Nephron progenitor cell (in vitro differentiated cells): Measurements from ENCODE around the gene CNTN1.

Experiments used
- DNase-seq: peaks from one replicate; pipeline ENCODE4 v3.0.0; 2021
- H3K27ac Mint-ChIP-seq: 2 replicates; pipeline ENCODE4 v1.8.0; 2021; ENCODE audit warnings: mild to moderate bottlenecking, moderate library complexity, mixed read lengths
- H3K27me3 Mint-ChIP-seq: 2 replicates; pipeline ENCODE4 v1.8.0; 2021; ENCODE audit warnings: mild to moderate bottlenecking, low read depth, mixed read lengths; ENCODE audit not compliant: poor library complexity
- H3K36me3 Mint-ChIP-seq: 2 replicates; pipeline ENCODE4 v1.8.0; 2021; ENCODE audit warnings: low read depth, mixed read lengths
- H3K4me1 Mint-ChIP-seq: 2 replicates; pipeline ENCODE4 v1.8.0; 2021; ENCODE audit warnings: mixed read lengths
- H3K4me3 Mint-ChIP-seq: 2 replicates; pipeline ENCODE4 v1.8.0; 2021; ENCODE audit warnings: mild to moderate bottlenecking, moderate library complexity, mixed read lengths
- H3K9me3 Mint-ChIP-seq: 2 replicates; pipeline ENCODE4 v1.8.0; 2021; ENCODE audit warnings: mild to moderate bottlenecking, moderate library complexity, mixed read lengths
- TF ChIP-seq, protein P1 (sequence below): fragments of 200-600 bp; sonication (generic); IDR thresholded peaks from 2 replicates; pipeline ENCODE4 v1.5.0; 2021; ENCODE audit warnings: antibody characterized with exemption

CNTN1 gene

DNA sequence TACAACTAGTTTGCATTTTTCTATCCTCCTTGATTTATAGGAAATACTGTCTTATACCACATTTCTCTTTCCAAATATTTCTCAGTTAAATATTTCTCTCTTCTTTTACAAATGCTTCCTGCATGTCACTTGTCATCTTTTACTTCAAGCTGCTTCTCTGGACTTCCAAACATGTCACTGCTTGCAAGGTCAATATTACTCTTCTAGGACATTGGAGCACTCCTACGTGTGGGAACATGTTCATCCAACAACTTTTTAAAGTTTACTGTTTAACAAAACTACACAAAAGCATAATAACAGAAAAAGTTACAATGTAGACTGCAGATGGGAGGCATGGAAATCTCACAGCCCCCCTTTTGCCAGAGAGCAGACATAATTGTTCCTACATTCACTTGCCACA, 28.5 kb upstream of the CNTN1 start:
- Mint-ChIP-seq H3K36me3 (no peaks in the 10 kb centered on the region), H3K9me3 (peaks cover 23% of the 10 kb centered on the region), H3K4me3 (no peak overlapping the region), H3K27me3 (no peaks in the 10 kb centered on the region), H3K4me1 (no peaks in the 10 kb centered on the region), H3K27ac (no peak overlapping the region)
- TF ChIP-seq, protein P1, sequence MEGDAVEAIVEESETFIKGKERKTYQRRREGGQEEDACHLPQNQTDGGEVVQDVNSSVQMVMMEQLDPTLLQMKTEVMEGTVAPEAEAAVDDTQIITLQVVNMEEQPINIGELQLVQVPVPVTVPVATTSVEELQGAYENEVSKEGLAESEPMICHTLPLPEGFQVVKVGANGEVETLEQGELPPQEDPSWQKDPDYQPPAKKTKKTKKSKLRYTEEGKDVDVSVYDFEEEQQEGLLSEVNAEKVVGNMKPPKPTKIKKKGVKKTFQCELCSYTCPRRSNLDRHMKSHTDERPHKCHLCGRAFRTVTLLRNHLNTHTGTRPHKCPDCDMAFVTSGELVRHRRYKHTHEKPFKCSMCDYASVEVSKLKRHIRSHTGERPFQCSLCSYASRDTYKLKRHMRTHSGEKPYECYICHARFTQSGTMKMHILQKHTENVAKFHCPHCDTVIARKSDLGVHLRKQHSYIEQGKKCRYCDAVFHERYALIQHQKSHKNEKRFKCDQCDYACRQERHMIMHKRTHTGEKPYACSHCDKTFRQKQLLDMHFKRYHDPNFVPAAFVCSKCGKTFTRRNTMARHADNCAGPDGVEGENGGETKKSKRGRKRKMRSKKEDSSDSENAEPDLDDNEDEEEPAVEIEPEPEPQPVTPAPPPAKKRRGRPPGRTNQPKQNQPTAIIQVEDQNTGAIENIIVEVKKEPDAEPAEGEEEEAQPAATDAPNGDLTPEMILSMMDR, result no peak
- DNase-seq, result no peak

DNA sequence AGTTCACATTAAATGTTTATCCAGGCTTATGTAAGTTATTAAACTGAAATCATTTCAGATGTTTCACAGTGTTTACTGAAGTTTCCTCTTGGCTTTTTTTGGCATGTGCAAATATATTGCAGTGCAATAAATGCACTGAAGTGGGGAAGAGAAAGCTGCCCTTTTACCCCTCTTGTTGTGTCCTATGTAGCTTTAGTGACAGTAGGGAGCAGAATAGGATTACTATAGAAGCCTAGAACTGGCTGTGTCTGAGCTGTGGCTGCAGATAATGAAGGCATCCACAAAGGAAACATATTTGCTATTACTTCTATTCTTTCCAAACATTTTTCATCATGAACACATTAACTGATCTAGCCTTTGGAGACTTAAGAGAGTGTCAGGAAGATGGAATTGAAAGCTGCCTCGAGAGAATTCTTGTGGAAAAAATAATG, 24.1 kb upstream of the CNTN1 start:
- H3K27ac Mint-ChIP-seq, result no peak overlapping the region
- peaks cover 10% of the 10 kb centered on the region for H3K9me3 Mint-ChIP-seq
- DNase-seq, result no peak
- H3K36me3 Mint-ChIP-seq, result no peaks in the 10 kb centered on the region
- no peaks in the 10 kb centered on the region for H3K27me3 Mint-ChIP-seq
- TF ChIP-seq, protein P1, result no peak
- H3K4me3 Mint-ChIP-seq, result no peak overlapping the region
- H3K4me1 Mint-ChIP-seq, result peaks cover 7% of the 10 kb centered on the region

DNA sequence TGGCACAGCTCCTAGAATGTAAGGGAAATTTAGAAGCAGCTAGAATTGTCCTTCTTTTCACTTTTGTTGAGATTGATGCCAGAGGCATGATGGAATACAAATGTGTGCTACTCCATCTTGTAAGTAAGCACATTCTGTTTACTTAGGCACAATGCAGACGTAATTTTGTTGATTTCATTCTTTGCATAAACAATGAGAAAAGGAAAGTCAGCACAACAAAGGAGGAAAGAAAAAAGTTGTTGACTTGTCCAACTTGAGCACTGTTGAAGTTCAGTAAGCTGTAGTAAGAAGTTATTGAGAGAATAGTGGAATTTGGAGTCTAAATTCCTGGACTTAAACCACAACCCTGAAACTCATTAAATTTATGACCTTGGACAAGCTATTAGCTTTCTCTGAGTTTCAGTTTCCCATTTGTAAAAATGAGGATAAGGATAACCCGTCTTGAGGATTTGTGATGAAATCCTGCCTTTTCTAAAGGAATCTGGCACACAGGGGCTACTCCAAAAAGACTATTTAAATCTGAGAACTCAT, 19.4 kb upstream of the CNTN1 start:
- no peaks in the 10 kb centered on the region for H3K36me3 Mint-ChIP-seq
- no peaks in the 10 kb centered on the region for H3K27me3 Mint-ChIP-seq
- peaks cover 9% of the 10 kb centered on the region for H3K4me1 Mint-ChIP-seq
- peaks cover 3% of the 10 kb centered on the region for H3K9me3 Mint-ChIP-seq
- H3K27ac Mint-ChIP-seq, result no peak overlapping the region
- TF ChIP-seq, protein P1, result no peak
- no peak overlapping the region for H3K4me3 Mint-ChIP-seq
- no peak for DNase-seq

DNA sequence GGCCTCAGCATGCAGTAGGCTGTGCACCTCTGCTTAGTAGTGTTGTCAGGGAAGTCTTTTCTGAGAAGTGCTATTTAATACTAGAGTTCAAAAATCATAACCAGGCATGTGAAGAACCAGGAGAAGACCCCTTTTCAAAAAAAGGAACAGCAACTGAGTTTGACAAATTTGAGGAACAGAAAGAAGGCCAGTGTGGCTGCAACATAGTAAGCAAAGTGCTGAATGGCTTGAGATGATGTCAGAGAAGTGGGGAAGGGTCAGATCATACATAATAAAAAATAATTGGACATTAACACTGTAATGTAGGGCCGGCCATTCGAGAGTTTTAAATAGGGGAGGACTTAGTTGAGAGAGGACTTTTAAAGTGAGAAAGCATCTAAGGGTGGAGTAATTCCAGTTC, 11.1 kb upstream of the CNTN1 start:
- no peak overlapping the region for H3K4me3 Mint-ChIP-seq
- no peak for DNase-seq
- H3K36me3 Mint-ChIP-seq, result peaks cover 3% of the 10 kb centered on the region
- TF ChIP-seq, protein P1, result no peak
- no peaks in the 10 kb centered on the region for H3K27me3 Mint-ChIP-seq
- no peaks in the 10 kb centered on the region for H3K4me1 Mint-ChIP-seq
- peaks cover 14% of the 10 kb centered on the region for H3K9me3 Mint-ChIP-seq
- H3K27ac Mint-ChIP-seq, result no peak overlapping the region

DNA sequence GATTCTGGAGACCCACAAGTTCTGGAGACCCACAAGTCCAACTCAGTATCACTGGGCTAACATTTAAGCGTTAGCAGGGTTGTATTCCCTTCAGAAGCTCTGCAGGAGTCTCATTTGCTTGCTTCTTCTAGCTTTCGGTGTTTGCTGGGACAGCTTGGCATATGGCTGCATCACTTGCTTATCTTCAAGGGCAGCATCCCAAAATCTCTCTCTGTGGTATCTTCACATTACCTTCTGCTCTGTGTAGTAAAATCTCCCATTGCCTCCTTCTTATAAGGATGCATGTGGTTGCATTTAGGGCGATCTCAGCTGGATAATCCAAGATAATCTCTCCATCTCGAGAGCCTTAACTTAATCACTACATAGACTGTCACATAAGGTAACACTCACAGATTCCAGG, 7.3 kb upstream of the CNTN1 start:
- Mint-ChIP-seq H3K36me3 (no peaks in the 10 kb centered on the region), H3K4me3 (no peak overlapping the region), H3K27me3 (no peaks in the 10 kb centered on the region), H3K27ac (no peak overlapping the region), H3K4me1 (peaks cover 5% of the 10 kb centered on the region), H3K9me3 (no peaks in the 10 kb centered on the region)
- no peak for DNase-seq
- TF ChIP-seq, protein P1, result no peak

DNA sequence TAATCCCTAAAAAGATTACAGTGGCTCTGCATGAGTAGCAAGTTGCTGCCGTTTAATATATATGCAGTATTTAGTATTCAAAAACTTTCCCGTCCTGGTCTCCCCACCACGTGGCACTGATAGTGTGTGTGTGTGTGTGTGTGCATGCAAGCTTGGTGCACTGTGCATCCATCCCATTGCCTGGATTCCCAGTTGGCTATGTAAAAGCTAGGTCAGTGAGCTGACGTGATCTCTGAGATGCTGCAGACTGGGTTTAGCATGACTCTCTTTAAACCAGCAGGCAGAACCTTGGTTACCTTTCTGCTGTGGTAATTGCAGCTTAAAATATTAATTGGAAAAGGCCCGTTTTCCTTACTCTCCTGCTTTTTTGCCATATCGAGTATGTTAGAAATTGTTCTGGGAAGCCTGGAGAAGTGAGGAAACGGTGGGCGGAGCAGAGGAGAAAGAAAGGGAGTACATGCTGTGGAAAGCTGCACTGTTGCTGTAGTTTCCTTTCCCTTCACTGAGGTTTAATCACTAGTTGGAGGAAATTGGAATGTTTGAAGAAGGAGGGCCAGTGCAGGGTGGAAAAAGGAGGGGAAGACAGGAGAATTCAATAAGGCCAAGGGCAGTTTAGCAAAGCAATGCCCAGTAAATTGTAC, 4.0 kb upstream of the CNTN1 start:
- Mint-ChIP-seq H3K36me3 (no peaks in the 10 kb centered on the region), H3K27me3 (peaks cover 23% of the 10 kb centered on the region), H3K9me3 (no peaks in the 10 kb centered on the region), H3K4me3 (no peak overlapping the region), H3K27ac (no peak overlapping the region), H3K4me1 (peaks cover 13% of the 10 kb centered on the region)
- no peak for DNase-seq
- TF ChIP-seq, protein P1, result no peak
